WTC11 (cell line): ENCODE measurements around the gene YARS1. TPM values are rescaled to one million over a fixed set of nuclear protein-coding genes. Genes with fewer than 3 reads are reported as not detected.

ENCODE experiments used
- ATAC-seq: fragments of 200-7000 bp; cut with Tn5 transposase; 2 replicates; pipeline ENCODE4 v1.10.0; 2021; ENCODE audit warnings: mild to moderate bottlenecking, moderate library complexity
- CTCF ChIA-PET: fragments of 300-600 bp; sonication (Branson Sonifier 250); formaldehyde crosslinking; loops from one replicate; lab custom pipeline; 2021; ENCODE audit warnings: antibody characterized with exemption; lab: Charles Lee
- POLR2A ChIA-PET: fragments of 350-600 bp; sonication (Branson Sonifier 250); formaldehyde crosslinking; loops from one replicate; lab custom pipeline; 2021; ENCODE audit warnings: antibody characterized with exemption; lab: Charles Lee
- DNase-seq: peaks from one replicate; pipeline ENCODE4 v3.0.0; 2021; ENCODE audit warnings: low spot score
- H3K27ac Mint-ChIP-seq: 2 replicates; pipeline ENCODE4 v1.8.0; 2021; ENCODE audit warnings: mixed read lengths
- H3K27me3 Mint-ChIP-seq: 2 replicates; pipeline ENCODE4 v1.8.0; 2021; ENCODE audit warnings: low read depth, mild to moderate bottlenecking, moderate library complexity, mixed read lengths
- H3K36me3 Mint-ChIP-seq: 2 replicates; pipeline ENCODE4 v1.8.0; 2021; ENCODE audit warnings: mixed read lengths
- H3K4me1 Mint-ChIP-seq: 2 replicates; pipeline ENCODE4 v1.8.0; 2022; ENCODE audit warnings: mixed read lengths
- H3K4me3 Mint-ChIP-seq: 2 replicates; pipeline ENCODE4 v1.8.0; 2021; ENCODE audit warnings: mild to moderate bottlenecking, moderate library complexity, mixed read lengths
- H3K9me3 Mint-ChIP-seq: 2 replicates; pipeline ENCODE4 v1.8.0; 2021; ENCODE audit warnings: mixed read lengths
- ARID4B ChIP-seq: sonication (generic); formaldehyde crosslinking; IDR thresholded peaks from 2 replicates; pipeline ENCODE4 v1.8.0; 2023; ENCODE audit warnings: missing genetic modification reagents, mild to moderate bottlenecking, borderline replicate concordance
- CDX4 ChIP-seq: fragments of 250-450 bp; sonication (Bioruptor Pico); IDR thresholded peaks from 2 replicates; pipeline ENCODE4 v1.9.0; 2021; ENCODE audit warnings: moderate library complexity, mild to moderate bottlenecking, inconsistent platforms, borderline replicate concordance
- E2F4 ChIP-seq: sonication (generic); formaldehyde crosslinking; IDR thresholded peaks from 2 replicates; pipeline ENCODE4 v1.8.1; 2022; ENCODE audit warnings: low read depth, mild to moderate bottlenecking, moderate library complexity, missing genetic modification reagents, borderline replicate concordance
- IRF2 ChIP-seq: sonication (generic); formaldehyde crosslinking; IDR thresholded peaks from 2 replicates; pipeline ENCODE4 v1.8.0; 2022; ENCODE audit warnings: low read depth, missing genetic modification reagents, borderline replicate concordance
- JUN ChIP-seq: sonication (generic); formaldehyde crosslinking; IDR thresholded peaks from 2 replicates; pipeline ENCODE4 v1.8.0; 2023; ENCODE audit warnings: mild to moderate bottlenecking, missing genetic modification reagents
- MAX ChIP-seq: sonication (generic); formaldehyde crosslinking; IDR thresholded peaks from 2 replicates; pipeline ENCODE4 v1.8.0; 2022; ENCODE audit warnings: mild to moderate bottlenecking, missing genetic modification reagents
- MLX ChIP-seq: sonication (generic); formaldehyde crosslinking; IDR thresholded peaks from 2 replicates; pipeline ENCODE4 v1.8.1; 2023; ENCODE audit warnings: mild to moderate bottlenecking, missing genetic modification reagents, moderate library complexity
- MXD4 ChIP-seq: fragments of 250-450 bp; sonication (Bioruptor Pico); IDR thresholded peaks from 2 replicates; pipeline ENCODE4 v1.8.0; 2021; ENCODE audit warnings: mild to moderate bottlenecking, moderate library complexity, borderline replicate concordance
- OVOL2 ChIP-seq: fragments of 250-450 bp; sonication (Bioruptor Pico); IDR thresholded peaks from 2 replicates; pipeline ENCODE4 v1.9.0; 2021; ENCODE audit warnings: mild to moderate bottlenecking, borderline replicate concordance
- PRDM15 ChIP-seq: sonication (generic); formaldehyde crosslinking; IDR thresholded peaks from 2 replicates; pipeline ENCODE4 v1.8.0; 2022; ENCODE audit warnings: missing genetic modification reagents
- PREB ChIP-seq: sonication (generic); formaldehyde crosslinking; IDR thresholded peaks from 2 replicates; pipeline ENCODE4 v1.8.1; 2022; ENCODE audit warnings: mild to moderate bottlenecking, missing genetic modification reagents, moderate library complexity, borderline replicate concordance
- RORB ChIP-seq: fragments of 250-450 bp; sonication (Bioruptor Pico); IDR thresholded peaks from 2 replicates; pipeline ENCODE4 v1.9.0; 2021; ENCODE audit warnings: mild to moderate bottlenecking
- STAT6 ChIP-seq: sonication (generic); formaldehyde crosslinking; conservative IDR thresholded peaks from 2 replicates; pipeline ENCODE4 v1.8.1; 2023; ENCODE audit warnings: mild to moderate bottlenecking, low read depth, missing genetic modification reagents, moderate library complexity
- TCF7 ChIP-seq: sonication (generic); formaldehyde crosslinking; IDR thresholded peaks from 2 replicates; pipeline ENCODE4 v1.8.0; 2022; ENCODE audit warnings: mild to moderate bottlenecking, low read depth, missing genetic modification reagents, moderate library complexity
- USF1 ChIP-seq: sonication (generic); formaldehyde crosslinking; IDR thresholded peaks from 2 replicates; pipeline ENCODE4 v1.8.0; 2022; ENCODE audit warnings: mild to moderate bottlenecking, missing genetic modification reagents
- ZNF232 ChIP-seq: sonication (generic); formaldehyde crosslinking; IDR thresholded peaks from 2 replicates; pipeline ENCODE4 v1.8.0; 2022; ENCODE audit warnings: mild to moderate bottlenecking, missing genetic modification reagents
- ZNF263 ChIP-seq: sonication (generic); formaldehyde crosslinking; IDR thresholded peaks from 2 replicates; pipeline ENCODE4 v1.8.1; 2022; ENCODE audit warnings: low read depth, mild to moderate bottlenecking, moderate library complexity, missing genetic modification reagents
- total RNA-seq: library from RNA; stranded (reverse); gene quantifications from 3 replicates; pipeline ENCODE4 v1.2.3, GENCODE V29; 2021

The YARS1 gene
- total RNA-seq, 1 experiment from 2014 or later, result 197 TPM

- ChIA-PET CTCF (interaction anchor here (0.7 to 7.1 kb wide), 3 partner anchors 15 to 45 kb away, joined by 3 to 89 read pairs (median 59); no protein-coding TSS in a partner anchor), POLR2A (interaction anchor here (0.5 to 3.9 kb wide), 2 partner anchors 15 to 315 kb away, joined by 4 to 16 read pairs; no protein-coding TSS in a partner anchor)
- Mint-ChIP-seq H3K4me1 (peaks cover 72% of the 10 kb centered on the region), H3K36me3 (no peaks in the 10 kb centered on the region; the same call in 1 of the 2 replicates), H3K27me3 (no peaks in the 10 kb centered on the region), H3K27ac (peak overlapping the region; percentile 69), H3K4me3 (peak overlapping the region; percentile 13), H3K9me3 (no peaks in the 10 kb centered on the region)
- DNase-seq (no peak), ATAC-seq (no peak)
- no peak for TF ChIP-seq USF1 (CRISPR knock-in tag)
- no peak for TF ChIP-seq PRDM15 (CRISPR knock-in tag)
- TF ChIP-seq MAX (CRISPR knock-in tag), result no peak
- no peak for TF ChIP-seq IRF2 (CRISPR knock-in tag)
- no peak for TF ChIP-seq STAT6 (CRISPR knock-in tag)
- no peak for TF ChIP-seq ZNF232 (CRISPR knock-in tag)
- TF ChIP-seq MLX, result no peak
- no peak for TF ChIP-seq MXD4 (CRISPR knock-in tag)
- no peak for TF ChIP-seq PREB (CRISPR knock-in tag)
- TF ChIP-seq JUN (CRISPR knock-in tag), result no peak
- no peak for TF ChIP-seq OVOL2 (CRISPR knock-in tag)
- no peak for TF ChIP-seq ZNF263 (CRISPR knock-in tag)
- TF ChIP-seq CDX4, result no peak
- no peak for TF ChIP-seq RORB
- TF ChIP-seq E2F4 (CRISPR knock-in tag), result no peak
- TF ChIP-seq TCF7 (CRISPR knock-in tag), result no peak
- TF ChIP-seq ARID4B (CRISPR knock-in tag), result no peak
These were observed 59.8 kb downstream of the YARS1 start for GRCh38 chr1:32757213-32757895.
